ENCODE data around the gene GLI1.

GLI1 gene

DNA sequence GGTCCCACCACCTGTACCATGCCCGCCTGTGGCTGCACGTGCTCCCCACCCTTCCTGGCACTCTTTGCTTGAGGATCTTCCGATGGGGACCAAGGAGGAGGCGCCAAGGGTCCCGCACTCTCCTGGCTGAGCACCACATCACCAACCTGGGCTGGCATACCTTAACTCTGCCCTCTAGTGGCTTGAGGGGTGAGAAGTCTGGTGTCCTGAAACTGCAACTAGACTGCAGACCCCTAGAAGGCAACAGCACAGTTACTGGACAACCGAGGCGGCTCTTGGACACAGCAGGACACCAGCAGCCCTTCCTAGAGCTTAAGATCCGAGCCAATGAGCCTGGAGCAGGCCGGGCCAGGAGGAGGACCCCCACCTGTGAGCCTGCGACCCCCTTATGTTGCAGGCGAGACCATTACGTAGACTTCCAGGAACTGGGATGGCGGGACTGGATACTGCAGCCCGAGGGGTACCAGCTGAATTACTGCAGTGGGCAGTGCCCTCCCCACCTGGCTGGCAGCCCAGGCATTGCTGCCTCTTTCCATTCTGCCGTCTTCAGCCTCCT is 3.4 kb upstream of the GLI1 start:
- Histone ChIP-seq H2BK5ac (ENCODE audit: low read length) (no peak overlapping the region), H4K8ac (ENCODE audit: low read depth, low read length) (no peak overlapping the region), H2BK120ac (ENCODE audit: low read depth, low read length) (no peak overlapping the region), H2AK5ac (ENCODE audit: low read length) (no peak overlapping the region), H3K27ac (ENCODE audit: low read depth, low read length) (no peak overlapping the region), H3K4ac (ENCODE audit: low read depth, low read length) (no peak overlapping the region), H4K5ac (ENCODE audit: low read length) (no peak overlapping the region), H3K79me1 (ENCODE audit: low read length) (no peaks in the 10 kb centered on the region), H3K4me3 (ENCODE audit: low read length) (peak overlapping the region; percentile 4), H3K27me3 (ENCODE audit: insufficient read depth, low read length, poor library complexity) (no peaks in the 10 kb centered on the region), H3K9ac (ENCODE audit: low read length) (peak overlapping the region; percentile 61), H3K4me2 (ENCODE audit: low read length) (peak overlapping the region; percentile 47), H3K4me1 (ENCODE audit: control insufficient read depth, low read depth, low read length) (peaks cover 12% of the 10 kb centered on the region), H3K18ac (ENCODE audit: low read length) (no peak overlapping the region), H3K79me2 (ENCODE audit: control insufficient read depth, insufficient read depth, low read length) (no peaks in the 10 kb centered on the region), H3K23ac (ENCODE audit: low read length) (no peak overlapping the region), H3K36me3 (ENCODE audit: control insufficient read depth, insufficient read depth, low read length) (no peaks in the 10 kb centered on the region), H3K56ac (ENCODE audit: low read length) (peak overlapping the region; percentile 75), H2BK15ac (replicated peaks; ENCODE audit: low read depth) (no peak overlapping the region)
- DNase-seq: peak; percentile 94
- no CpG with 5 or more reads among the region's 15 CpGs for WGBS (ENCODE audit: extremely low coverage, insufficient coverage, low lambda C conversion rate)

DNA sequence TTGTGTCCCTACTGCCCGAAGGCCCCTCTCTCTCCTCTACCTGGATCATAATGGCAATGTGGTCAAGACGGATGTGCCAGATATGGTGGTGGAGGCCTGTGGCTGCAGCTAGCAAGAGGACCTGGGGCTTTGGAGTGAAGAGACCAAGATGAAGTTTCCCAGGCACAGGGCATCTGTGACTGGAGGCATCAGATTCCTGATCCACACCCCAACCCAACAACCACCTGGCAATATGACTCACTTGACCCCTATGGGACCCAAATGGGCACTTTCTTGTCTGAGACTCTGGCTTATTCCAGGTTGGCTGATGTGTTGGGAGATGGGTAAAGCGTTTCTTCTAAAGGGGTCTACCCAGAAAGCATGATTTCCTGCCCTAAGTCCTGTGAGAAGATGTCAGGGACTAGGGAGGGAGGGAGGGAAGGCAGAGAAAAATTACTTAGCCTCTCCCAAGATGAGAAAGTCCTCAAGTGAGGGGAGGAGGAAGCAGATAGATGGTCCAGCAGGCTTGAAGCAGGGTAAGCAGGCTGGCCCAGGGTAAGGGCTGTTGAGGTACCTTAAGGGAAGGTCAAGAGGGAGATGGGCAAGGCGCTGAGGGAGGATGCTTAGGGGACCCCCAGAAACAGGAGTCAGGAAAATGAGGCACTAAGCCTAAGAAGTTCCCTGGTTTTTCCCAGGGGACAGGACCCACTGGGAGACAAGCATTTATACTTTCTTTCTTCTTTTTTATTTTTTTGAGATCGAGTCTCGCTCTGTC is 2.7 kb upstream of the GLI1 start:
- WGBS (ENCODE audit: extremely low coverage, insufficient coverage, low lambda C conversion rate): no CpG with 5 or more reads among the region's 6 CpGs
- H2BK5ac ChIP-seq (ENCODE audit: low read length): no peak overlapping the region
- peak overlapping the region; percentile 79 for H3K56ac ChIP-seq (ENCODE audit: low read length)
- no peak overlapping the region for H4K5ac ChIP-seq (ENCODE audit: low read length)
- H3K27me3 ChIP-seq (ENCODE audit: insufficient read depth, low read length, poor library complexity): no peaks in the 10 kb centered on the region
- H2BK15ac ChIP-seq (replicated peaks; ENCODE audit: low read depth): no peak overlapping the region
- no peak for DNase-seq
- H3K79me1 ChIP-seq (ENCODE audit: low read length): no peaks in the 10 kb centered on the region
- H3K4ac ChIP-seq (ENCODE audit: low read depth, low read length): no peak overlapping the region
- no peak overlapping the region for H3K18ac ChIP-seq (ENCODE audit: low read length)
- H3K4me1 ChIP-seq (ENCODE audit: control insufficient read depth, low read depth, low read length): peaks cover 12% of the 10 kb centered on the region
- H3K4me2 ChIP-seq (ENCODE audit: low read length): peak overlapping the region; percentile 8
- H2BK120ac ChIP-seq (ENCODE audit: low read depth, low read length): no peak overlapping the region
- H3K9ac ChIP-seq (ENCODE audit: low read length): peak overlapping the region; percentile 61
- H3K36me3 ChIP-seq (ENCODE audit: control insufficient read depth, insufficient read depth, low read length): no peaks in the 10 kb centered on the region
- no peaks in the 10 kb centered on the region for H3K79me2 ChIP-seq (ENCODE audit: control insufficient read depth, insufficient read depth, low read length)
- no peak overlapping the region for H3K23ac ChIP-seq (ENCODE audit: low read length)
- no peak overlapping the region for H3K4me3 ChIP-seq (ENCODE audit: low read length)
- H4K8ac ChIP-seq (ENCODE audit: low read depth, low read length): no peak overlapping the region
- no peak overlapping the region for H2AK5ac ChIP-seq (ENCODE audit: low read length)
- no peak overlapping the region for H3K27ac ChIP-seq (ENCODE audit: low read depth, low read length)

GRCh38 chr12:57458665-57459054 is 925 bp upstream of the GLI1 start:
- Histone ChIP-seq H2BK5ac (ENCODE audit: low read length) (peak overlapping the region; percentile 70), H3K56ac (ENCODE audit: low read length) (peak overlapping the region; percentile 80), H2BK15ac (replicated peaks; ENCODE audit: low read depth) (no peak overlapping the region), H3K4me3 (ENCODE audit: low read length) (no peak overlapping the region), H3K18ac (ENCODE audit: low read length) (peak overlapping the region; percentile 65), H3K27me3 (ENCODE audit: insufficient read depth, low read length, poor library complexity) (no peaks in the 10 kb centered on the region), H2BK120ac (ENCODE audit: low read depth, low read length) (no peak overlapping the region), H4K5ac (ENCODE audit: low read length) (no peak overlapping the region), H4K8ac (ENCODE audit: low read depth, low read length) (no peak overlapping the region), H3K79me2 (ENCODE audit: control insufficient read depth, insufficient read depth, low read length) (no peaks in the 10 kb centered on the region), H3K36me3 (ENCODE audit: control insufficient read depth, insufficient read depth, low read length) (no peaks in the 10 kb centered on the region), H3K9ac (ENCODE audit: low read length) (peak overlapping the region; percentile 63), H3K4me2 (ENCODE audit: low read length) (peak overlapping the region; percentile 17), H3K27ac (ENCODE audit: low read depth, low read length) (peak overlapping the region; percentile 45), H3K79me1 (ENCODE audit: low read length) (no peaks in the 10 kb centered on the region), H3K4me1 (ENCODE audit: control insufficient read depth, low read depth, low read length) (peaks cover 10% of the 10 kb centered on the region), H3K4ac (ENCODE audit: low read depth, low read length) (peak overlapping the region; percentile 26), H2AK5ac (ENCODE audit: low read length) (no peak overlapping the region), H3K23ac (ENCODE audit: low read length) (no peak overlapping the region)
- WGBS (ENCODE audit: extremely low coverage, insufficient coverage, low lambda C conversion rate): no CpG with 5 or more reads among the region's 3 CpGs
- no peak for DNase-seq

DNA sequence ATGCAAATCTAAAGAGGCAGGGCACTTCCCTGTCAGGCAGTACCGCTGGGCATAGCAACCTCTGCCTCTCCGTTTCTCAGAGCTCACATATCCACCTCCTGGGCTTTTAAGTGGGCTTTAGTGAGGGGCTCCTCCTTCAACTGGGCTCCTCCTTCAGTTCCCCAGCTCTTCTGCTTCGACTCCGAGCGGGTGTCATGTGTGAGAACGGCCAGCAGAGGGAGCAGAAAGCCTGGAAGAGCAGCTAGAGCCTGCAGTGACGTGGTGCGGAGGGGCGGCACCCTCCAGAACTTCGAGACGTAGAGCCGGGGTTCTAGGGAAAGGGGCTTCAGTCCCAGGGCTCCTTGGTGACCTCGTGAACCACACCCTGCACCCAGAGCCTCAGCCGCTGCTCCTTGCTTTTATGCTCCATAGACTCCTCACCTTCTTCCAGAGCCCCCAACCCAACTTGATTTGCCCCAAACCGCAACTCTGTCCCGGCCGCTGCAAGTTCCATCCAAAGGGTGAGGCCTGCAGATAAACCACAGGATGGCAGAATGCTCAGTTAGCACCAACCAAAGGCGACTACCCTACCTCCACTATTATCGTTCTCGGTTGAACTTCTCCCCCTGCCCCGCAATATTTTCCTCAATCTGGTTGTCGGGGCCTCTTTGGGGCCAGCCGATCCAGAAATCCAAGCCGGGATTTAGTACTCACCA is 383 bp upstream of the GLI1 start:
- Histone ChIP-seq H2BK5ac (ENCODE audit: low read length) (no peak overlapping the region), H3K27me3 (ENCODE audit: insufficient read depth, low read length, poor library complexity) (no peaks in the 10 kb centered on the region), H3K4me2 (ENCODE audit: low read length) (peak overlapping the region; percentile 49), H3K4me1 (ENCODE audit: control insufficient read depth, low read depth, low read length) (peaks cover 10% of the 10 kb centered on the region), H4K5ac (ENCODE audit: low read length) (no peak overlapping the region), H3K23ac (ENCODE audit: low read length) (no peak overlapping the region), H3K4ac (ENCODE audit: low read depth, low read length) (no peak overlapping the region), H3K79me1 (ENCODE audit: low read length) (no peaks in the 10 kb centered on the region), H3K79me2 (ENCODE audit: control insufficient read depth, insufficient read depth, low read length) (no peaks in the 10 kb centered on the region), H3K18ac (ENCODE audit: low read length) (peak overlapping the region; percentile 65), H3K9ac (ENCODE audit: low read length) (peak overlapping the region; percentile 63), H3K56ac (ENCODE audit: low read length) (peak overlapping the region; percentile 85), H2BK120ac (ENCODE audit: low read depth, low read length) (no peak overlapping the region), H3K4me3 (ENCODE audit: low read length) (peak overlapping the region; percentile 8), H2AK5ac (ENCODE audit: low read length) (no peak overlapping the region), H3K36me3 (ENCODE audit: control insufficient read depth, insufficient read depth, low read length) (no peaks in the 10 kb centered on the region), H3K27ac (ENCODE audit: low read depth, low read length) (no peak overlapping the region), H4K8ac (ENCODE audit: low read depth, low read length) (no peak overlapping the region), H2BK15ac (replicated peaks; ENCODE audit: low read depth) (no peak overlapping the region)
- peak; percentile 99 for DNase-seq
- no CpG with 5 or more reads among the region's 24 CpGs for WGBS (ENCODE audit: extremely low coverage, insufficient coverage, low lambda C conversion rate)

GRCh38 chr12:57460468-57460784 is 841 bp downstream of the GLI1 start:
- H3K9ac ChIP-seq (ENCODE audit: low read length): peak overlapping the region; percentile 47
- no peak overlapping the region for H2BK120ac ChIP-seq (ENCODE audit: low read depth, low read length)
- no peak overlapping the region for H4K8ac ChIP-seq (ENCODE audit: low read depth, low read length)
- H3K27ac ChIP-seq (ENCODE audit: low read depth, low read length): no peak overlapping the region
- DNase-seq: peak; percentile 46
- H3K79me2 ChIP-seq (ENCODE audit: control insufficient read depth, insufficient read depth, low read length): no peaks in the 10 kb centered on the region
- peaks cover 4% of the 10 kb centered on the region for H3K4me1 ChIP-seq (ENCODE audit: control insufficient read depth, low read depth, low read length)
- H3K56ac ChIP-seq (ENCODE audit: low read length): peak overlapping the region; percentile 83
- H2BK5ac ChIP-seq (ENCODE audit: low read length): no peak overlapping the region
- no peaks in the 10 kb centered on the region for H3K36me3 ChIP-seq (ENCODE audit: control insufficient read depth, insufficient read depth, low read length)
- no peak overlapping the region for H2AK5ac ChIP-seq (ENCODE audit: low read length)
- no CpG with 5 or more reads among the region's 6 CpGs for WGBS (ENCODE audit: extremely low coverage, insufficient coverage, low lambda C conversion rate)
- H3K18ac ChIP-seq (ENCODE audit: low read length): peak overlapping the region; percentile 16
- no peaks in the 10 kb centered on the region for H3K79me1 ChIP-seq (ENCODE audit: low read length)
- H3K23ac ChIP-seq (ENCODE audit: low read length): no peak overlapping the region
- peak overlapping the region; percentile 91 for H3K4me2 ChIP-seq (ENCODE audit: low read length)
- H4K5ac ChIP-seq (ENCODE audit: low read length): no peak overlapping the region
- no peak overlapping the region for H3K4ac ChIP-seq (ENCODE audit: low read depth, low read length)
- H3K4me3 ChIP-seq (ENCODE audit: low read length): peak overlapping the region; percentile 13
- H2BK15ac ChIP-seq (replicated peaks; ENCODE audit: low read depth): no peak overlapping the region
- H3K27me3 ChIP-seq (ENCODE audit: insufficient read depth, low read length, poor library complexity): no peaks in the 10 kb centered on the region

All from mesendoderm (in vitro differentiated cells).